ELF-1 (cell line): ENCODE measurements around the gene MAP1B.

Source experiments
- DNase-seq: peaks from one replicate; pipeline ENCODE4 v3.0.0-alpha.2; 2016; ENCODE audit warnings: low read depth, low spot score

The MAP1B gene

GRCh38 chr5:72096602-72097188, 10.6 kb upstream of the MAP1B start:
- no peak for DNase-seq

GRCh38 chr5:72101828-72102227, 5.4 kb upstream of the MAP1B start:
- DNase-seq: no peak

DNA sequence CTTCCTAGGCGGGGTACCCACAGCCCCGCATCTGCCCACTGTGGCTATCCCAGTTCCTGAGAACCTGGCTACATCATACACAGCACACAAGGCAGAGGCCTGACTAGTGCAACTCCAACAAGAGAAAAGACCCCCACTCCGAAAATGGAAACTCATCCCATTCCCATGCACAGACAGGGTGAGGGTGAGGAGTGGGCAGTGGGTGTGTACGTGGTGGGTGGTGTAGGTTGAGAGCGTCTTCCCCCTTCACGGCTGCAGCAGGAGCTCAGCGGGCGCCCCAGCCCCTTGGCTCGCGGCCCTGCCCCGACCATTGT, 501 bp upstream of the MAP1B start:
- no peak for DNase-seq

- DNase-seq: peak; percentile 75
These were observed 576 bp downstream of the MAP1B start for GRCh38 chr5:72107901-72108201.

GRCh38 chr5:72108202-72109061, 1.2 kb downstream of the MAP1B start:
- peak; percentile 87 for DNase-seq

- DNase-seq: no peak
These were observed 1.8 kb downstream of the MAP1B start for GRCh38 chr5:72109062-72109411.

DNA sequence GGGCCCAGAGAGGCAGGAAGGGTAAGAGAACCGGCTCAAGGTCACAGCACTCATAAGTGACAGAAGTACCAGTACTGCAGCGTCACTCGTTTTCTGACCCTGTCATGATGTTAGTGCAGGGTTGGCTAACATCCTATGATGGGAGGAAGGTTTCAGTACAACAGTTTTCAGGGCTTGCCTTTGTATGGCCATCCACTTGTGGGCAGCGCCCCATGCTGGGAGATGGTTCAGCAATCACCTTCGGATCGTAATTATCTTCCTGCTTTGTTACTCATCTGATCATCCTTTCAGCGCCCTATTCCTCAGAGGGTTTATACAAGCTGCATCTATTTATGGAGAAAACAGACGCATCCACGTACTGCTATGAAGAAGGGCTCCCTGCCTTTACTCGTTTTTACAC, 2.4 kb downstream of the MAP1B start:
- peak; percentile 39 for DNase-seq

GRCh38 chr5:72110394-72111013, 3.2 kb downstream of the MAP1B start:
- DNase-seq: peak; percentile 75

- DNase-seq: no peak
These were observed 5.1 kb downstream of the MAP1B start for GRCh38 chr5:72112389-72112788.

- no peak for DNase-seq
These were observed 7.4 kb downstream of the MAP1B start for GRCh38 chr5:72114629-72115028.

DNA sequence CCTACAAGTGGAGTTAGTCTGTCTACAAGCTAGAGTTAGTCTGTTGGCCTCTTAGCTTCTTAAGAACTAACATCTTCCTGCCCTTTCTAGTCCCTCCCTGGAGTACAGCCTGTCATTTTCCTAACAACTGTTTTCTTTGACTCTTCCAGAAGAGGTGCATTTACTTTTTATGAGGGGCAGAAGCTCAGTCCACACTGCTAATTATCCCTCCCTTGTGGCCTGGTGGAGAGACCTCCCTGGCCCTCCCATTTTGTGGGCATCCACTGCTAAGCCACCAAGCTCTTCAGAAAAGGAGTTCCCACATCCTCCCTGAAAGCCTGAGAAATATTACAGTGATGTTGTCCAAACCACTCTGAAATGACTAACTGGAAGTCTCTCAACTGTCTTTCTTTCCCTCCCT, 8.0 kb downstream of the MAP1B start:
- no peak for DNase-seq

GRCh38 chr5:72117307-72117706, 10.0 kb downstream of the MAP1B start:
- no peak for DNase-seq

- DNase-seq: no peak
These were observed 13.9 kb downstream of the MAP1B start for GRCh38 chr5:72121052-72121779.

- no peak for DNase-seq
These were observed 14.6 kb downstream of the MAP1B start for GRCh38 chr5:72121780-72122445.

GRCh38 chr5:72122602-72123001, 15.3 kb downstream of the MAP1B start:
- DNase-seq: no peak

DNA sequence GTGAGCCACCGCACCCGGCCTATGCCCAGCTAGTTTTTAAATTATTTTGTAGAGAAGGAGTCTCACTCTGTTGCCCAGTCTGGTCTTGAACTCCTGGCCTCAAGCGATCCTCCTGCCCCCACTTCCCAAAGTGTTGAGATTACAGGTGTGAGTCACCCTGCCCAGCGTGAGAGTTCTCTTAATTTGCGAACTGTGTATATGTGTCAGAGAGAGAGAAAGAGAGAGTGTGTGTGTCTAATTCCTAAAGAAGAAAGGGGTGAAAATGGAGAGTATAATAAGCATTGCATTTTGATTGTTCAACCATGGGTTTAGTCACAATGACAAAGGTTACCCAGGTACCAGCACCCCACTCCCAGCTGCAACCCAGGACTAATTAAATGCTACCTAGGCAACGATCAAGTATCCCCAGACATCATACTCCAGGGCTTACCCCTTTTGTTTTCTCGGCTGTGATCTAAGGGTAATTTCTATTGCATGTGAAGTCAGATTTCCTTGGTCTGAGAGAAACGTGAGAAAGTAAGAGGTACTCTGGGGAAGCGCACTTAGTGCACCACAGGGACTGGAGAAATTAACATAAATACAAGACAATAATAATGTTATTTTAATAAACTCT, 16.6 kb downstream of the MAP1B start:
- no peak for DNase-seq

DNA sequence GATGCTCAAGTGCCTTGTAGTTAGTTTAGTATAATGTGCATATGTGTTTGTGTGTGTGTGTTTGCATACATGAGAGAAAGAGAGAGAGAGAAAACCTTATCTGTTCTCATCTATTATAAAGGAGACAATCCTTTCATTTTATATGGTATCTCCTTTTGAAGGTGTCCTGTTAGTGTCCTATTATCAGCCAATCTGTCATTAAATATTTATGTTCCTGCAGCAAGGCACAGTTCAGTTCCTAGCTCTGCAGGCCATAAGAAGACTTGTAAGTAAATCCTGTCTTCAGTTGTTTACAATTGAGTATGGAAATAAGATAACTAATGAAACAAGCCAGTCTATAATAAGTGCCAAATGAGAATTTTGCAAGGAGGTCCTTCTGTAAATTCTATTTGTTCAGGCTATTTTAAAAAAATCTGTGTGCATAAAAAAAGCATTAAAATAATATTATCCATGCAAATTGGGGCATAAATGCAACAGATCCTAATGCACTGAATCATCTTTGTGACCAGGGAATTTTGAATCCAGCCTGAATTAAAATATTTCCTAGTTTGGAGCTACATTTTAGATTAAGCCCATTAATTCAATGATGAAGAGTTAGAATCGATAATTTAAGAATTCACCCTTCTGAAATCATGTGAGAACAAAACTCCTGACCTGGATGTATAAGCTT, 18.1 kb downstream of the MAP1B start:
- no peak for DNase-seq

DNA sequence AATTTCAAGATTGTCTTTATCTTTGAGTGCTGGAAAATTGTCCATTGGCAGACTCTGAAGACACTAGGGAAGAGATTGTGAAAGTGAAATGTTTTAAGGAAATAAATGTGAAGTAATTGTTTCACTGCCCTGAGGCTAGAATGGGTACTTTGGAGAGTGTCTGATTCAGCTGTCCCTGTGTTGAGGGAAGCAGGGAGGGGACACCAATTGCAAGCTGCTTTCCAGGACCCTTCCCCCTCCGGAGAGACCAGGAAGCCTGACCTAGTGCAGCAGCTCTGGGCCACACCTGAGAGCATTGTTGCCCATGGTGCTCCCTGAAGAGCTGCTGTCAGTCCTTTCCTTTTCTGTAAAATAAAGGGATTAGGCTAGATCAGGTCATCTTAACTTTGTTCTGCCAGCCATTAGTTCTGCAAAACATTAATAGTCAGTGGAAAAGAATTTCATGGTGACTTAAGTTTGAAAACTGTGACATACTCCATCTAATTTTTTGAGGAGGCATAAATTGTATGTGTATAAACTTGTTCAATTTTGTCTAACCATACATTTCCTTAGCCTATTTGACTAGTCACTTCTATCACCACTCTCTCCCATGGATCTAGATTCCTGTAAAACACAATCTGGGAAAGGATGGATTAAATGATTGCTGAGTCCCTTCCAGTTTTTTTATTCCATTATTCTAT, 18.8 kb downstream of the MAP1B start:
- DNase-seq: peak; percentile 75

DNA sequence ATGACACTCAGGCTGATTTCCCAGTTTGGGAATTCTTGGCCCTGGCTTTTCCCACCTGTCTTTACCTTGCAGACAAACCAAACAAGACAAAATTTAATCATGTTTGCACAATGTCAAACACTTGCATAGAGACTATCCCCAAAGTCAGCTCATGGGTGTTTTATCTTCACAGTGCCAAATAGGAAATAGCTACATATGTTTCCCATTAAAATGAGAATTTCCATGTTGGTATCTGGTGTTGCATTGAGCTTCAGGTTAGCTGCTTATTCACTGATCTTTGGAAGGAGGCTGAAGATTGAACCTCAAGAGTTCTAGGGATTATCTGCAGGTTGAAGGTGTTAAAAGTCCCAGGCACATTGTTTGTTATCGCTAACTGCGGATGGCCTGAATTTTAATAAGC, 19.5 kb downstream of the MAP1B start:
- no peak for DNase-seq

DNA sequence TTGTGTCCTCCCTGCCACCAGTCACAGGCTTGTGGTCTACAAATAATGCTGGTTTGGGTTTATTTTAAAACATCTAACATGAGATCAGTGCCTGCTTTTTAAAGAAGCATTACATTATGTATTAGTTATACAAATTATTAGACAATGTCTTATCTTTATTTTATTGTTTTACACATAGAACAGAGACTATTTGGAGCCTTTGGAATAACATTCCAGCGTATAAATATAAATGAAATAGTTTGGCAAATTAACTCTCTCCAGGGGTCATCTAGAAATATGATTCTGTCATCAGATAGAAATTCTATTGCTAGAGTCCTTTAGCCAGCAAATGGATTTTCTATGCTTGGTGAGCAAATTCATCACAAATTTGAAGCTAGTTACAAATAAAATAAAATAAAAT, 22.4 kb downstream of the MAP1B start:
- no peak for DNase-seq

- no peak for DNase-seq
These were observed 23.1 kb downstream of the MAP1B start for GRCh38 chr5:72130351-72130761.
